ENCODE measurements around the gene L1CAM.

L1CAM gene

GRCh38 chrX:153864561-153865320, 21.2 kb downstream of the L1CAM start:
- no peak for DNase-seq (ENCODE audit: low read depth in 2 of 2)

- no peak for DNase-seq (ENCODE audit: low read depth in 2 of 2)
Observed at GRCh38 chrX:153864101-153864500, 21.9 kb downstream of the L1CAM start.

- no peak for DNase-seq (ENCODE audit: low read depth in 2 of 2)
Observed at GRCh38 chrX:153863251-153863991, 22.6 kb downstream of the L1CAM start.

DNA sequence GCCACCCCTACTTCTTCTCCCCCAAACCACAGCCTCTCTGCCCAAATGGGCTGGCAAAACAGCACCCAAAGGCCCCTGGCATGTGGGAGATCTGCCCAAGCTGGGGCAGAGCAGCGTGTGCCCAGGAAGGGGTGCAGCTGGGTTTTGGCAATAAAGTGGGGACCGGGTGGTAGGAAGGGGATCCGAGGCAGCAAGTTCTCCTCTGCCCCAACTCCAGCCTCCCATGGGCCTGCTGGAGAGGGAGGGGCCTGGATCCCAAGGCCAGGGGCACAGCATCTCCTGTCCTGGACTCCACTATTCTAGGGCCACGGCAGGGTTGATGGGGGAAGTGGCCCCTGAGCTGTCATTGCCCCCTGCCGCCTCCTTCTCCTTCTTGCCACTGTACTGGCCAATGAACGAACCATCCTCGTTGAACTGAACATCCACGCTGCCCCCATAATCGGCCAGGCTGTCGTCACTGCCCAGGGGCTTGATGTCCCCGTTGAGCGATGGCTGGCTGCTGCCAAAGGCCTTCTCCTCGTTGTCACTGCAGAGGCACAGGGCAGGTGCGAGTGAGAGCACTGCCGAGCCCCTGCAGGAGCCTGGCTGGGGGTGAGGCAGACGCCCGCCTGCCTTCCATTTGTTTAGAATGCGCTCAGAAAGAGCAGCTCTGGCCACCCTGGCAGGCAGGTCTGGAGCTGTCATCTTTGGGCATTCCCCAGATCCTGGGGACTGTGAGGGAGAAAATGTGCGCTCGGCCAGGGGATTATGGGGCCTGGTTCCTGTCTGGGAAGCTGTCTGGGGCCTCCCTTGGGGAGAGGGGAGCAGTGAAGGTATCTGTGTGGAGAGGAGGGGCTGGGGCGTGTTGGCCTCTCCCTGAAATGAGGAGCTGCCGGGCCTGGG, 23.4 kb downstream of the L1CAM start:
- no peak for DNase-seq (ENCODE audit: low read depth in 2 of 2)

- no peak for DNase-seq (ENCODE audit: low read depth in 2 of 2)
Observed at GRCh38 chrX:153861733-153862310, 24.2 kb downstream of the L1CAM start.

GRCh38 chrX:153861151-153861550, 24.8 kb downstream of the L1CAM start:
- DNase-seq (ENCODE audit: low read depth in 2 of 2): no peak

GRCh38 chrX:153857348-153857903, 28.5 kb downstream of the L1CAM start:
- no peak for DNase-seq (ENCODE audit: low read depth in 2 of 2)

GRCh38 chrX:153854702-153855101, 31.3 kb downstream of the L1CAM start:
- DNase-seq (ENCODE audit: low read depth in 2 of 2): no peak

- no peak for DNase-seq (ENCODE audit: low read depth in 2 of 2)
Observed at GRCh38 chrX:153853902-153854267, 32.1 kb downstream of the L1CAM start.

GRCh38 chrX:153853180-153853901, 32.6 kb downstream of the L1CAM start:
- no peak for DNase-seq (ENCODE audit: low read depth in 2 of 2)

DNA sequence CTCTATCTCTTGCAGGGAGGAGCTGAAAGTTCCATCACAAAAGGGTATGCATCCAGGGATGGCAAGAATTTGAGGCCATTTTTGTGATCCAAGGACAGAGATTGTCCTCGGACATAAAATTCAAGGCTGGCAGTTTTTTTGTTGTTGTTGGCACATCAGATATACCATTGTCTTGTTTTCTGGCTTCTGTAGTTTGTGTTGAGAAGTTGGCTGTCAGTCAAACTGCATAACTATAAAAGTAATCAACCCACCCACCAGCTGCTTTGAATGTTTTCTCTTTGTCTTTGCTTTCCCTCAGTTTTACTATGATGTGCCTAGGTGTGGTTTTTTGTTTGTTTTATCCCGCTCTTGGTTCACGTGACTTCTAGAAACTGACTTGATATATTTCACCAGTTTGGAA, 34.0 kb downstream of the L1CAM start:
- DNase-seq (ENCODE audit: low read depth in 2 of 2): no peak

DNA sequence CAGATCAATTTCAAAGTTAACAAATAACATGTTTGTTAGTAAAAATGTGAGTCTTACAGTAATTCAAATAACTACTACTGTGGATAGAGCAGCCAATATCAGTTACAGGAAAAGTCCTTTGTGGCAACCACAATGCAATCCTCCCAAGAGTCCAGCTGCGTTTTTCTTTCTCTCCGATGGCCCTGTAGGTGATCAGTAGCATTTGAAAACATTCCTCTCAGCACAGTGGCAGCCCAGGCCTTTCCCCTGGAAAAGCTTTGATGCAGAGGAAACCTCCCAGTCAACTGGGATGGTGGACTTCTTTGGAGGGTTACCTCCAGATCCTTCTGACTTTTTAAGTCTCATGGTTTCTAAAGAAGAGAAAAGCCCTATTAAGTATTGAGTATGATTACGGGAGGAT, 37.6 kb downstream of the L1CAM start:
- no peak for DNase-seq (ENCODE audit: low read depth in 2 of 2)

GRCh38 chrX:153845842-153846241, 40.1 kb downstream of the L1CAM start:
- DNase-seq (ENCODE audit: low read depth in 2 of 2): no peak

- no peak for DNase-seq (ENCODE audit: low read depth in 2 of 2)
Observed at GRCh38 chrX:153845195-153845594, 40.8 kb downstream of the L1CAM start.

- DNase-seq (ENCODE audit: low read depth in 2 of 2): no peak
Observed at GRCh38 chrX:153844509-153845082, 41.4 kb downstream of the L1CAM start.

GRCh38 chrX:153836921-153837320, 49.1 kb downstream of the L1CAM start:
- no peak for DNase-seq (ENCODE audit: low read depth in 2 of 2)

DNA sequence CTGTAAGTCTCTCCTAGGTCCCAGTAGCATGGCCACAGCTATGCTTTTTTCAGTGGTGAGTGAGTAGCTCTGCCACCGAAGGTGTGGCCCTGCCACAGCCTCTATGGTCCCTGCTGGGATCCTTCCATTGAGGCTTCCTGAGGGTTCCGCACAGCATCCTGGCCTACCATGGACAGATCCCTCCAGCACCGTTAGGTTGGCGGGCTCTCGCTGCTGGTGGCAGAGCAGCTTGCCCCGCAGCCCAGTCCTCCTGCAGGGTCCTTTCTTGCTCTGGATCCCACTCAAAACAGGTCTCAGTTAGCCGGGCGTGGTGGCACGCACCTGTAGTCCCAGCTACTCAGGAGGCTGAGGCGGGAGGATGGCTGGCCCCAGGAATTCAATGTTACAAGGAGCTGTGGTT, 53.2 kb downstream of the L1CAM start:
- no peak for DNase-seq (ENCODE audit: low read depth in 2 of 2)

GRCh38 chrX:153831429-153832150, 54.4 kb downstream of the L1CAM start:
- no peak for DNase-seq (ENCODE audit: low read depth in 2 of 2)

DNA sequence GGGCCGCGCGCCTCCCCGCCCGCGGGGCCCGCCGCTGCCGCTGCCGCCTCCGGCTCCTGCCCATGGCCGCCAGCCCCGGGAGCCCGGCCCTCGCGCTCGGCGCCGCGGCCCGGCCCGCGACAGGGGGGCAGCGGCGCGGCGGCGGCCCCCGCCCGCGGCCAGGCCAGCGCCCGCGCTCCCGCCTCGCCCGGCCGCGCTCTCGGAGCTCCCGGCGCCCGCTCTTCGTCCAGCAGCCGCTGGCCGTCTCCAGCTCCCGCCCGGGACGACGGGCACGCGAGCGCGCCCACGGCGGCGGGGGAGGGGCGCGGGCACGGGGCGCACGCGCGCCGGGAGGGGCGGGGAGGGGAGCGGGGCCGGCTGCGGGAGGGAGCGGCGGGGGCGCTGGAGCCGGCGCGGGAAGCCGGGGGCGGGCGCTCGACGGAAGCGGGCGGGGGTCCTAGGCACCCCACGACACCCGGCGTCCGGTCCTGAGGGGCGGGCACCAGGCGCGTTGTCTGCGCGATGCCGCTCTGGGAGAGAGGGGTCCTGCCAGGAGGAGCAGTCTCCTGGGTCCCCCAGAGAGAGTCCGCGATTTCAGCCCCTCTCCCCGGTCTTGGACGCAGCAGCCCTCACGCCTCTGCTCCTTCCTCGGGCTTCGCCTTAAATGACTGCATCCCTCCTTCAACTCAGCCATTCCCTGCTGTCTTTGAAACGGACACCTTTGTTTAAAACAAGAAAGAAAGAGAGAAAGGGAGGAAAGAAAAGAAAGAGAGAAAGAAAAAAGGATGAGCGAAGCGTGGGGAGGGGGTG, 55.1 kb downstream of the L1CAM start:
- no peak for DNase-seq (ENCODE audit: low read depth in 2 of 2)

Data from stimulated activated CD4-positive, alpha-beta T cell treated with anti-CD3 and anti-CD28 coated beads, Interleukin-15, amount 100 ng/mL, for 48 hours (primary cell).